PC-3 (cell line): Measurements from ENCODE around the gene LONRF3. TPM values are rescaled to one million over a fixed set of nuclear protein-coding genes. Genes with fewer than 3 reads are reported as not detected.

Source experiments
- ATAC-seq: fragments of 200-7000 bp; cut with Tn5 transposase; 2 replicates; pipeline ENCODE4 v1.9.1; 2020; ENCODE audit warnings: mild to moderate bottlenecking, moderate library complexity
- Bru-seq: library from RNA; stranded (reverse); fragments of 400-500 nt; gene quantifications from one replicate; lab custom pipeline; 2021; lab: Mats Ljungman, UMichigan
- BruChase-seq, 2 experiments: library from RNA; stranded (reverse); fragments of 400-500 nt; gene quantifications; one replicate each; lab custom pipeline; 2021; lab: Mats Ljungman, UMichigan
- BruUV-seq: library from RNA; stranded (reverse); fragments of 400-500 nt; replicated peaks from 2 replicates; lab custom pipeline; 2021; lab: Mats Ljungman, UMichigan
- CTCF ChIA-PET: fragments of 300-600 bp; sonication (Branson Sonifier 250); formaldehyde crosslinking; loops from one replicate; lab custom pipeline; 2022; ENCODE audit warnings: antibody characterized with exemption; lab: Charles Lee
- POLR2A ChIA-PET: fragments of 300-600 bp; sonication (Branson Sonifier 250); formaldehyde crosslinking; loops from one replicate; lab custom pipeline; 2022; ENCODE audit warnings: antibody characterized with exemption; ENCODE audit not compliant: unreplicated experiment; lab: Charles Lee
- DNase-seq: peaks from one replicate; pipeline ENCODE4 v3.0.0-alpha.2; 2015
- H2AFZ ChIP-seq: fragments of 300-600 bp; sonication (generic); 2 replicates; pipeline ENCODE4 v1.6.0; 2016; ENCODE audit warnings: antibody characterized with exemption, low read length
- H3F3A ChIP-seq: fragments of 300-600 bp; sonication (generic); one replicate; pipeline ENCODE4 v1.6.0; 2017; ENCODE audit warnings: antibody characterized with exemption, low read length, control low read depth, mild to moderate bottlenecking; ENCODE audit not compliant: unreplicated experiment
- H3K27ac ChIP-seq: fragments of 300-600 bp; sonication (generic); 2 replicates; pipeline ENCODE4 v1.5.1; 2016; ENCODE audit warnings: mild to moderate bottlenecking, low read length
- H3K27me3 ChIP-seq: fragments of 300-600 bp; sonication (generic); 2 replicates; pipeline ENCODE4 v1.6.1; 2016; ENCODE audit warnings: low read length, mixed read lengths
- H3K36me3 ChIP-seq: fragments of 300-600 bp; sonication (generic); 2 replicates; pipeline ENCODE4 v1.6.1; 2016; ENCODE audit warnings: low read depth, mixed run types, low read length, mixed read lengths
- H3K4me1 ChIP-seq: fragments of 300-600 bp; sonication (generic); 2 replicates; pipeline ENCODE4 v1.5.1; 2016; ENCODE audit warnings: low read length; ENCODE audit not compliant: insufficient read depth
- H3K4me2 ChIP-seq: fragments of 300-600 bp; sonication (generic); 2 replicates; pipeline ENCODE4 v1.6.0; 2016; ENCODE audit warnings: low read length
- H3K4me3 ChIP-seq: fragments of 300-600 bp; sonication (generic); 2 replicates; pipeline ENCODE4 v1.5.1; 2016; ENCODE audit warnings: mild to moderate bottlenecking, low read length, mixed read lengths
- H3K79me2 ChIP-seq: fragments of 300-600 bp; sonication (generic); 2 replicates; pipeline ENCODE4 v1.6.1; 2017; ENCODE audit warnings: low read length, mixed read lengths
- H3K9ac ChIP-seq: fragments of 300-600 bp; sonication (generic); 2 replicates; pipeline ENCODE4 v1.6.0; 2016; ENCODE audit warnings: mild to moderate bottlenecking, low read length
- H3K9me2 ChIP-seq: fragments of 300-600 bp; sonication (generic); replicated peaks from 2 replicates; pipeline ENCODE4 v1.6.1; 2016; ENCODE audit warnings: mixed run types, low read length, mixed read lengths
- H3K9me3 ChIP-seq: fragments of 300-600 bp; sonication (generic); 2 replicates; pipeline ENCODE4 v1.6.1; 2016; ENCODE audit warnings: low read length, mixed read lengths
- H4K20me1 ChIP-seq: fragments of 300-600 bp; sonication (generic); 2 replicates; pipeline ENCODE4 v1.6.1; 2016; ENCODE audit warnings: low read length, mixed read lengths
- CTCF ChIP-seq: fragments of 300-600 bp; sonication (generic); conservative IDR thresholded peaks from 2 replicates; pipeline ENCODE4 v1.5.1; 2017; ENCODE audit warnings: antibody characterized with exemption, low read depth, mild to moderate bottlenecking, low read length
- EZH2 ChIP-seq: fragments of 300-600 bp; sonication (generic); IDR thresholded peaks from one replicate; pipeline ENCODE4 v1.6.1; 2017; ENCODE audit warnings: antibody characterized with exemption, mild to moderate bottlenecking, low read length; ENCODE audit not compliant: unreplicated experiment
- EZH2phosphoT487 ChIP-seq: fragments of 300-600 bp; sonication (generic); IDR thresholded peaks from 2 replicates; pipeline ENCODE4 v1.6.1; 2018; ENCODE audit warnings: mild to moderate bottlenecking, antibody characterized with exemption, low read length, borderline replicate concordance
- intact Hi-C: fragments of 100-400 bp; cut with micrococcal nuclease; formaldehyde crosslinking; loops from 2 replicates; pipeline ENCODE4 v1.9.0; 2023
- long read RNA-seq: library from polyadenylated mRNA; unstranded; transcript quantifications from one replicate; pipeline ENCODE4 v2.0.0, GENCODE V29; 2021; ENCODE audit not compliant: unreplicated experiment
- total RNA-seq: library from RNA; depleted of rRNA; stranded (reverse); fragments of >200 nt; gene quantifications from 2 replicates; pipeline ENCODE4 v1.2.3, GENCODE V29; 2014; rRNA removed

Gene LONRF3
- total RNA-seq (14.5 and 15.6 TPM in 2 replicates), Bru-seq, nascent RNA (percentile 87 among the genes with signal in this experiment), BruChase-seq, experiment 1, labeled RNA remaining after a 6-hour chase (percentile 78 among the genes with signal in this experiment), BruChase-seq, experiment 2, labeled RNA remaining after a 2-hour chase (percentile 89 among the genes with signal in this experiment)
- long read RNA-seq, transcript LONRF3-202 (11 exons, 2,550 nt), result major isoform, 9 of 28 reads
- long read RNA-seq, transcript LONRF3-201 (10 exons, 2,989 nt), result minor isoform, 7 of 28 reads
- long read RNA-seq, partial matches to known transcripts, result 0 of 28 reads
- long read RNA-seq, other reads (novel, unspliced or antisense), result 12 of 28 reads

- Histone ChIP-seq H3K79me2 (peaks cover 33% of the 10 kb centered on the region), H3K4me3 (peak within 1 kb of the TSS; percentile 78), H3F3A (no peaks in the 10 kb centered on the region), H4K20me1 (no peaks in the 10 kb centered on the region; the same call in 1 of the 2 replicates), H3K9me2 (no peaks in the 10 kb centered on the region), H3K36me3 (no peaks in the 10 kb centered on the region), H3K27ac (peak within 1 kb of the TSS; percentile 56; the same call in 1 of the 2 replicates), H3K9me3 (no peaks in the 10 kb centered on the region), H3K27me3 (no peaks in the 10 kb centered on the region), H3K4me1 (peaks cover 25% of the 10 kb centered on the region), H2AFZ (peak within 1 kb of the TSS; percentile 80), H3K4me2 (peak within 1 kb of the TSS; percentile 96), H3K9ac (peak within 1 kb of the TSS; percentile 49)
- BruUV-seq, result TSS peak; percentile 75
- peak; percentile 67 for DNase-seq
- intact Hi-C loops, result loop anchor here (10.0 kb wide), 1 partner anchor 89 kb away; no protein-coding TSS in a partner anchor
- TF ChIP-seq EZH2 (no peak), EZH2phosphoT487 (no peak), CTCF (no peak)
- ChIA-PET POLR2A (interaction anchor here (0.6 to 0.7 kb wide), 3 partner anchors 19 to 271 kb away, joined by 3 to 9 read pairs (median 4); no protein-coding TSS in a partner anchor), CTCF (interaction anchor here (0.6 kb wide), 1 partner anchor 92 kb away, joined by 6 read pairs; no protein-coding TSS in a partner anchor)
- peak; percentile 34 for ATAC-seq
Measured at GRCh38 chrX:118974088-118974907, at the start of gene LONRF3. Gene LONRF3 (plus strand): TSS chrX:118974618. CDS start chrX:118974781, 163 bp downstream.

- ChIA-PET POLR2A (no interaction called here), CTCF (no interaction called here)
- no peak overlapping the region for H3K4me3 ChIP-seq
- no peak for TF ChIP-seq EZH2phosphoT487
- TF ChIP-seq CTCF, result no peak
- no peak for TF ChIP-seq EZH2
- H3K9me3 ChIP-seq, result no peaks in the 10 kb centered on the region
- H4K20me1 ChIP-seq, result no peaks in the 10 kb centered on the region
- no peaks in the 10 kb centered on the region for H3K79me2 ChIP-seq
- no peak overlapping the region for H3K4me2 ChIP-seq
- H3K9me2 ChIP-seq, result no peaks in the 10 kb centered on the region
- H3F3A ChIP-seq, result no peaks in the 10 kb centered on the region
- no peaks in the 10 kb centered on the region for H3K27me3 ChIP-seq
- DNase-seq (peak; percentile 19), ATAC-seq (peak; percentile 37; the same call in 1 of the 2 replicates)
- no TSS peak for BruUV-seq
- H2AFZ ChIP-seq, result no peak overlapping the region
- H3K36me3 ChIP-seq, result no peaks in the 10 kb centered on the region
- H3K9ac ChIP-seq, result no peak overlapping the region
- H3K27ac ChIP-seq, result no peak overlapping the region
- intact Hi-C loops, result no loop called here
- H3K4me1 ChIP-seq, result no peaks in the 10 kb centered on the region
Measured at GRCh38 chrX:118928151-118928550, 46.3 kb upstream of the LONRF3 start.
